Uterus (tissue), 2 donors: ENCODE results near the gene SLC44A5.

ENCODE experiments used
- CTCF ChIP-seq, 4 experiments: fragments of 200-600 bp in 2 of 4; fragments of 450-650 bp in 2 of 4; sonication (generic) in 2 of 4; IDR thresholded peaks; one replicate each; pipeline ENCODE4 v1.5.1; 2016 to 2019; ENCODE audit warnings: antibody characterized with exemption in 4 of 4, mild to moderate bottlenecking in 2 of 4, moderate library complexity in 1 of 4
- POLR2A ChIP-seq, 2 donors: fragments of 450-650 bp; IDR thresholded peaks; one replicate each; pipeline ENCODE4 v1.6.1; 2016; ENCODE audit warnings: antibody characterized with exemption in 2 of 2, mild to moderate bottlenecking in 1 of 2, moderate library complexity in 1 of 2

- no peak for TF ChIP-seq CTCF (IDR thresholded peaks at IDR 0.05)
- TF ChIP-seq POLR2A (IDR thresholded peaks at IDR 0.05), result no peak
Observed at GRCh38 chr1:75482951-75483350, 128.0 kb downstream of the SLC44A5 start.
